ENCODE results near the gene LMF1. TPM values are rescaled to one million over a fixed set of nuclear protein-coding genes. Genes with fewer than 3 reads are reported as not detected.

Gene LMF1
- total RNA-seq, 3 donors from 2014 or later = 14.1 to 26.4 (median 21.4) TPM

DNA sequence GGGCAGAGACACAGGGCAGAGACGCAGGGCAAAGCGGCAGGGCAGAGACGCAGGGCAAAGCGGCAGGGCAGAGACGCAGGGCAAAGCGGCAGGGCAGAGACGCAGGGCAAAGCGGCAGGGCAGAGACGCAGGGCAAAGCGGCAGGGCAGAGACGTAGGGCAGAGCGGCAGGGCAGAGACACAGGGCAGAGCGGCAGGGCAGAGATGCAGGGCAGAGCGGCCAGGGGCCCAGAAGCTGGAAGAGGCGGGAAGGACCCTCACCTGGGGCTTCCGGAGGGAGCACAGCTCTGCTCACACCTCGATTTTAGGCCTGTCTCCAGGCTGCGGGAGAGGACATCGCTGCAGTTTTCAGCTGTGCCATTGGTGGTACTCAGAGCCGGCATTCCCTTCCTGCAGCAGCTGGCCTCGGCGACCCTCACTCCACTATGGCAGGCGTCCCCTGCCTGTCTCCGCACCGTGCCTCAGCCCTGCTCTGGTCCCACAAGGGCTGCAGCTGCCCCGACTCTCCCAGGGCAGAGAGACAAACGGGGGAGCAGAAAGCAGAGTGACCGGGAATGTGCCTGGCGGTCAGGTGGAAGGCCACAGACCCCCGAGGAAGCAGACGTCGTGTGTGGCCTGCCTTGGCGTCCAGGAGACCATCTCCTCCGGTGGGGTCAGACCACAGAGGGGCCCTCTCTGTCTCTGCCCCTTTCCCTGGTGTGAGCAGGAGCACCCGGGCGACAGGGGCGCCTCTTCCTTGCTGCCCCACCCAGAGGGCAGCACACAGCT, 40.7 kb upstream of the LMF1 start:
- DNase-seq (ENCODE audit: low spot score in 2 of 2) = no peak
- intact Hi-C loops (cut with DNase I; ENCODE audit: low total_unique reads) = no loop called here
- Histone ChIP-seq H3K4me3 (no peak overlapping the region), H3K27ac (no peak overlapping the region), H3K9me3 (no peaks in the 10 kb centered on the region), H3K27me3 (peaks cover 3 to 55% of the 10 kb centered on the region in 2 donors), H3K36me3 (no peaks in the 10 kb centered on the region), H3K4me1 (no peaks in the 10 kb centered on the region)
- no peak for TF ChIP-seq POLR2A (IDR thresholded peaks at IDR 0.05)
- TF ChIP-seq POLR2AphosphoS5 (IDR thresholded peaks at IDR 0.05) = no peak
- TF ChIP-seq, protein P1, sequence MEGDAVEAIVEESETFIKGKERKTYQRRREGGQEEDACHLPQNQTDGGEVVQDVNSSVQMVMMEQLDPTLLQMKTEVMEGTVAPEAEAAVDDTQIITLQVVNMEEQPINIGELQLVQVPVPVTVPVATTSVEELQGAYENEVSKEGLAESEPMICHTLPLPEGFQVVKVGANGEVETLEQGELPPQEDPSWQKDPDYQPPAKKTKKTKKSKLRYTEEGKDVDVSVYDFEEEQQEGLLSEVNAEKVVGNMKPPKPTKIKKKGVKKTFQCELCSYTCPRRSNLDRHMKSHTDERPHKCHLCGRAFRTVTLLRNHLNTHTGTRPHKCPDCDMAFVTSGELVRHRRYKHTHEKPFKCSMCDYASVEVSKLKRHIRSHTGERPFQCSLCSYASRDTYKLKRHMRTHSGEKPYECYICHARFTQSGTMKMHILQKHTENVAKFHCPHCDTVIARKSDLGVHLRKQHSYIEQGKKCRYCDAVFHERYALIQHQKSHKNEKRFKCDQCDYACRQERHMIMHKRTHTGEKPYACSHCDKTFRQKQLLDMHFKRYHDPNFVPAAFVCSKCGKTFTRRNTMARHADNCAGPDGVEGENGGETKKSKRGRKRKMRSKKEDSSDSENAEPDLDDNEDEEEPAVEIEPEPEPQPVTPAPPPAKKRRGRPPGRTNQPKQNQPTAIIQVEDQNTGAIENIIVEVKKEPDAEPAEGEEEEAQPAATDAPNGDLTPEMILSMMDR (IDR thresholded peaks at IDR 0.05) = no peak

DNA sequence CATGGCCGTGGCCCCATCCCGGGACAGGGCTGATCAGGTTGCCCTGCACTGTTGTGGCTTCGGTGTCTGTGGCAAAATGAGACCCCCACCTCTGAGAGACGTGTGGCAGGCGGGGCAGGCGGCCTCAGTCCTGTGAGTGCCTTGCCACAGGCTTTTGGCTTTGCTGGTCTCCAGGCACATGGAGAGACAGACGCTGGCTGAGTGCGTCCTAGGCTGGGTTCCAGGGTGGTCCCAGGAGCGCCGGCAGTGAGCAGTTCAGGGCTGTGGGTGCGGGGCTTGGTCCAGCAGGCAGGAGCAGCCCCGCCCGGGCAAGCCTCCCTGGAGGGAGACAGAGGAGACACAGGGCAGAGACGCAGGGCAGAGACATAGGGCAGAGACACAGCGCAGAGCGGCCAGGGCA, 40.0 kb upstream of the LMF1 start:
- DNase-seq (ENCODE audit: low spot score in 2 of 2) = no peak
- intact Hi-C loops (cut with DNase I; ENCODE audit: low total_unique reads) = no loop called here
- H3K9me3 ChIP-seq = no peaks in the 10 kb centered on the region
- no peaks in the 10 kb centered on the region for H3K4me1 ChIP-seq
- no peak overlapping the region for H3K27ac ChIP-seq
- H3K27me3 ChIP-seq = peaks cover 3 to 58% of the 10 kb centered on the region in 2 donors
- no peaks in the 10 kb centered on the region for H3K36me3 ChIP-seq
- TF ChIP-seq, protein P1 (IDR thresholded peaks at IDR 0.05) = no peak
- no peak for TF ChIP-seq POLR2AphosphoS5 (IDR thresholded peaks at IDR 0.05)
- no peak for TF ChIP-seq POLR2A (IDR thresholded peaks at IDR 0.05)
- no peak overlapping the region for H3K4me3 ChIP-seq

DNA sequence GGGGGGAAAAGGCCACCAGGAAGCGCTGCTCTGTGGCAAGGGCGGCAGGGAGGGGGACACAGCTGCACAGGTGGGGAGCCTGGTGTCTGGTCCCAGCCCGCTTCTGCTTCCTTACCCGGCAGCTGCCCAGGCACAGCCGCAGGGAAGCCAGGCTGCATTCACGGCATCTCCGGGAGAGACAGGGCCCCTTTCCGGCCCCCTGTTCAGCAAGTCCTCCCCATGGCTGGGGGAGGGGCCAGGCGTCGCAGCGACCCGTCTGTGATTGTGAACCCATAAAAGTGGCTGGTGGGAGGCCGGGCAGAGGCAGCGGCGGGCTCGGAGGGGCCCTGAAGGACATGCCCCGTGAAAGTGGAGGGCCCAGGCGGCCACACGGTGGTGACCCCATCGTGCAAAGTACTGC, 39.5 kb upstream of the LMF1 start:
- intact Hi-C loops (cut with DNase I; ENCODE audit: low total_unique reads) = no loop called here
- DNase-seq (ENCODE audit: low spot score in 2 of 2) = no peak

DNA sequence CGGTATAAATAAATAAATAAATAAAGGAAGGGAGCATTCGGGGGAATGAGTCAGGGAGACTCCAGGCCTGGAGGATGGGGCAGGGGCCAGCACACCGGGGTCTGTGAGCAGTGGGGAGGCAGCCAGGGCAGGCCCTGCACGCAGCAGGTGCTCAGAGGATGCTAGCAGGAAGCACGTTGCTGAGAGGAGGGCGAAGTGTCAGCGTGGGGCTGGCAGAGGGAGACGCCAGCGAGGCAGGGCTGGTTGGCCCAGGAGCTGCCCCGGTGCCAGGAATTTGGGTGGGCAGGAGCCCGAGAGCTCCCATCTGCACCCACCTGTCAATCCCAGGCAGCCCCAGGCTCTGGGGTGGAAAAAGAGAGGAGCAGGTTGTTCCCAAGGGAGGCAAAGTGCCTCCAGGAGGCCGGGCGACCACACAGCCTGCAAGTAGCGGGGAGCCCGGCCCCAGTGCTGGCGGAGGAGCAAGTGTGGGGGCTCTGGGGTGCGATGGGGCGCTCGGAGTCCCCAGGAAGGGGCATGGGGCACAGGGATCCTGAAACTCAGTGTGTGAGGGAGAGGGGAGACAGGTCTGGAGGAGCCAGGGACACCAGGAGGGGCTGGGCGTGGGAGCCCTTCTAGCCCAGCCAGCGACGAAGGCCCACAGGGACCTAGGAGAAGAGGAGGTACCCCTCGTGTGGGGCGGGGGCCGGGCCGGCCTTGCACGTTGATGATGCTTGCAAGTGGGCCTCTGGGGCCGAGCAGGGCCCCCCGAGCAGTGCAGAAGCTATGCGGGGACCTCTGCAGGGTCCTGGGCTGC, 38.8 kb upstream of the LMF1 start:
- Histone ChIP-seq H3K4me1 (no peaks in the 10 kb centered on the region), H3K4me3 (no peak overlapping the region), H3K36me3 (no peaks in the 10 kb centered on the region), H3K27me3 (peaks cover 3 to 58% of the 10 kb centered on the region in 2 donors), H3K27ac (no peak overlapping the region), H3K9me3 (no peaks in the 10 kb centered on the region)
- TF ChIP-seq POLR2A (IDR thresholded peaks at IDR 0.05) (no peak), POLR2AphosphoS5 (IDR thresholded peaks at IDR 0.05) (no peak)
- TF ChIP-seq, protein P1 (IDR thresholded peaks at IDR 0.05) = no peak
- DNase-seq (ENCODE audit: low spot score in 2 of 2) = no peak
- intact Hi-C loops (cut with DNase I; ENCODE audit: low total_unique reads) = no loop called here

More for the DNA sequence above, 39.5 kb upstream of the LMF1 start:
- Histone ChIP-seq H3K36me3 (no peaks in the 10 kb centered on the region), H3K4me3 (no peak overlapping the region), H3K27ac (no peak overlapping the region), H3K4me1 (no peaks in the 10 kb centered on the region), H3K27me3 (peaks cover 3 to 58% of the 10 kb centered on the region in 2 donors), H3K9me3 (no peaks in the 10 kb centered on the region)
- TF ChIP-seq, protein P1 (IDR thresholded peaks at IDR 0.05) = no peak
- no peak for TF ChIP-seq POLR2A (IDR thresholded peaks at IDR 0.05)
- no peak for TF ChIP-seq POLR2AphosphoS5 (IDR thresholded peaks at IDR 0.05)

DNA sequence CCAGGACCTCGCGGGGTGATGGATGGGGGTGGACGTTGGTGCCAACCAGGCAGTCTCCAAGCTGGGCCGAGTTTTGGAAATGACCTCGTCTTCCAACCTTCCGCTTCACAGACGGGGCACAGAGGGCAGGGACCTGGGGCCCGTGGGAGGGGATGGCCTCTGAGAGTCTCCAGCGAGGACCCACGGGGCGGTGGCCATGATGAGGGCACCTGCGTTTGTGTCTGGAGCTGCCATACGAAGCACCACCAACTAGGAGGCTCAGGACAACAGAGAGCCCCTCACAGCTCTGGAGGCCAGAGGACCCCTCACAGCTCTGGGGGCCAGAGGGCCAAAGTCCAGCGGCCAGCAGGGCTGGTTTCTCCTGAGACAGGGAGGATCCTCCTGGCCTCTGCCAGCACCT, 37.3 kb upstream of the LMF1 start:
- H3K4me3 ChIP-seq = no peak overlapping the region
- intact Hi-C loops (cut with DNase I; ENCODE audit: low total_unique reads) = no loop called here
- H3K36me3 ChIP-seq = no peaks in the 10 kb centered on the region
- peaks cover 3 to 62% of the 10 kb centered on the region in 2 donors for H3K27me3 ChIP-seq
- H3K9me3 ChIP-seq = no peaks in the 10 kb centered on the region
- TF ChIP-seq, protein P1 (IDR thresholded peaks at IDR 0.05) = no peak
- no peak for TF ChIP-seq POLR2A (IDR thresholded peaks at IDR 0.05)
- no peak for TF ChIP-seq POLR2AphosphoS5 (IDR thresholded peaks at IDR 0.05)
- DNase-seq (ENCODE audit: low spot score in 2 of 2) = no peak
- H3K27ac ChIP-seq = no peak overlapping the region
- H3K4me1 ChIP-seq = no peaks in the 10 kb centered on the region
